Activated CD4-positive, alpha-beta T cell treated with anti-CD3 and anti-CD28 coated beads for 36 hours (primary cell): Measurements from ENCODE around the gene GZF1. TPM values are rescaled to one million over a fixed set of nuclear protein-coding genes. Genes with fewer than 3 reads are reported as not detected.

ENCODE experiments used
- ATAC-seq: fragments of 200-7000 bp; cut with Tn5 transposase; one replicate; pipeline ENCODE4 v1.10.0; 2021; ENCODE audit warnings: mild to moderate bottlenecking, moderate library complexity
- CTCF ChIA-PET: fragments of 350-600 bp; sonication (Branson Sonifier 250); formaldehyde crosslinking; loops from one replicate; lab custom pipeline; 2021; ENCODE audit warnings: antibody characterized with exemption; lab: Charles Lee
- POLR2A ChIA-PET: fragments of 350-600 bp; sonication (Branson Sonifier 250); formaldehyde crosslinking; loops from one replicate; lab custom pipeline; 2021; ENCODE audit warnings: antibody characterized with exemption, inconsistent platforms; lab: Charles Lee
- DNase-seq: peaks from one replicate; pipeline ENCODE4 v3.0.0-alpha.2; 2020
- H3K27ac Mint-ChIP-seq: one replicate; pipeline ENCODE4 v1.8.0; 2021; ENCODE audit warnings: mixed read lengths
- H3K27me3 Mint-ChIP-seq: one replicate; pipeline ENCODE4 v1.8.0; 2021; ENCODE audit warnings: mixed read lengths
- H3K36me3 Mint-ChIP-seq: one replicate; pipeline ENCODE4 v1.8.0; 2021; ENCODE audit warnings: low read depth, mixed read lengths
- H3K4me1 Mint-ChIP-seq: one replicate; pipeline ENCODE4 v1.8.0; 2021; ENCODE audit warnings: mixed read lengths
- H3K4me3 Mint-ChIP-seq: one replicate; pipeline ENCODE4 v1.8.0; 2021; ENCODE audit warnings: mild to moderate bottlenecking, moderate library complexity, mixed read lengths
- H3K9me3 Mint-ChIP-seq: one replicate; pipeline ENCODE4 v1.8.0; 2021; ENCODE audit warnings: low read depth, mixed read lengths
- intact Hi-C, 2 experiments: fragments of 100-400 bp; cut with DNase I in 1 of 2; cut with micrococcal nuclease in 1 of 2; formaldehyde crosslinking; loops; one replicate each; pipeline versions ENCODE4 v1.14.2 to v1.15.1; 2022 to 2024; cut with DNase I, micrococcal nuclease
- total RNA-seq, 2 experiments: library from RNA; stranded (reverse); gene quantifications; one replicate each; pipeline ENCODE4 v1.2.3, GENCODE V29; 2021

GZF1 gene
- total RNA-seq, 2 experiments from 2014 or later = 6.9 to 8.9 TPM

DNA sequence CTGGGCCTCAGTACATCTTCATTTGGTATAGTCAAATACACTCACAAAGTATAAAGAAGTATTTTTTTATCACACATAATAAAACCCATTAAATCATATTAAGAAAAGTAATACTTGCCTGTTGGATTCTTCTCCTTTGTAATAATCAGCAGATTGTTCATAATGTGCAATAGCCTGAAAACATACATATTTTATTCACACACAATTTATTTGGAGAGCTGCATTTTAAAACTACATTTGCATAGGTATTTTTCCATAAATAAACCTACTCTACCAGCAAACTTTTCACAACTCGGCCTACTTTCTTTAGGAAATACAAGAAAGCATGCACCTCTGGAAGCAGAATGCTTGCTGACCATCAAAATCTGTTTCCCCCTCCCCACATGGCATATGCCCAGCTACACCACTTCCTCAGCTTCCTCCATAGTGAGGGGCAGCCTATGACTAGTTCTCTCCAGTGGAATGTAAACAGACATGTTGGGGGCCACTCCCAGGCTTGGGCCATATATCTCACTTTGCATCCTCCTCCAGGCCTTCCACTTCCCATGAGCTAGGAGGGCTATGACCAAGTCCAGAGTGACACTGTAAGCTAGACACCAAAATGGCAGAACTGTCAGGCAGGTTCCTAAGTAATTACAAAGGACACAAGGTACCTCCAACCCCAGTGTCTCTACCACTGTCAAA is 28.3 kb downstream of the GZF1 start:
- no peak for ATAC-seq
- Mint-ChIP-seq H3K4me1 (no peaks in the 10 kb centered on the region), H3K9me3 (no peaks in the 10 kb centered on the region), H3K27ac (no peak overlapping the region), H3K4me3 (no peak overlapping the region), H3K36me3 (peaks cover 39% of the 10 kb centered on the region), H3K27me3 (no peaks in the 10 kb centered on the region)
- CTCF ChIA-PET = interaction anchor here (0.6 to 1.6 kb wide), 3 partner anchors 12 to 1559 kb away, joined by 3 read pairs; partner anchors contain the start of gene CST7
- DNase-seq = no peak
- intact Hi-C loops = no loop called here
- POLR2A ChIA-PET = no interaction called here

DNA sequence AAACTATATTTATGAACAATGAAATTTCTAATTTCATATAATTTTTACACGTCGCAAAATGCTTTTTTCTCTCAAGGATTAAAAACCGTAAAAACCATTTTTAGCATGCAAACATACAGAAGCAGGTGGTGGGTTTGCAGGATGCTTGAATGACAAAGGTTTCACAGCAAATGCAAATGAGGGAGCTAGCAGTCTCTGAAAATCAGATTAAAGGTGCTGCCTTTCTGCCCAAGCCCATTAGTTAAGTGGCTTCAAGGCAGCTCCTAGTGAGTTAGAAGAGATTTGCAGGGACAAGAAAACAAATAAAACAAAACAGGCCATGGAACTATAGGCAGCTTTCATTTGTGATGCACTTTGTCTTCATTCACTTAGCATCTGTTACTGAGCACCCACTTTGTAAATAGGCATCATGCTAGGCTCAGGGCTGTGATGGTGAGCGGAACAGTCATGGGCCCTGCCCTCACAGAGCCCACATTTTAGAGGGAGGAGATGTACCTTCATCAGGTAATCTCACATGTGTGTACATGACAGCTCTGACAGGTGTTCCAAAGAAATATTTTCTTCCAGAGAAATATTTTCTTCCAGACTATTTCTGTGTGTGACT is 29.8 kb downstream of the GZF1 start:
- ChIA-PET POLR2A (no interaction called here), CTCF (interaction anchor here (0.9 to 1.6 kb wide), 3 partner anchors 10 to 21 kb away, joined by 3 read pairs; no protein-coding TSS in a partner anchor)
- DNase-seq (no peak), ATAC-seq (no peak)
- Mint-ChIP-seq H3K27ac (no peak overlapping the region), H3K4me1 (no peaks in the 10 kb centered on the region), H3K9me3 (no peaks in the 10 kb centered on the region), H3K4me3 (no peak overlapping the region), H3K27me3 (no peaks in the 10 kb centered on the region), H3K36me3 (peaks cover 31% of the 10 kb centered on the region)
- intact Hi-C loops = no loop called here

DNA sequence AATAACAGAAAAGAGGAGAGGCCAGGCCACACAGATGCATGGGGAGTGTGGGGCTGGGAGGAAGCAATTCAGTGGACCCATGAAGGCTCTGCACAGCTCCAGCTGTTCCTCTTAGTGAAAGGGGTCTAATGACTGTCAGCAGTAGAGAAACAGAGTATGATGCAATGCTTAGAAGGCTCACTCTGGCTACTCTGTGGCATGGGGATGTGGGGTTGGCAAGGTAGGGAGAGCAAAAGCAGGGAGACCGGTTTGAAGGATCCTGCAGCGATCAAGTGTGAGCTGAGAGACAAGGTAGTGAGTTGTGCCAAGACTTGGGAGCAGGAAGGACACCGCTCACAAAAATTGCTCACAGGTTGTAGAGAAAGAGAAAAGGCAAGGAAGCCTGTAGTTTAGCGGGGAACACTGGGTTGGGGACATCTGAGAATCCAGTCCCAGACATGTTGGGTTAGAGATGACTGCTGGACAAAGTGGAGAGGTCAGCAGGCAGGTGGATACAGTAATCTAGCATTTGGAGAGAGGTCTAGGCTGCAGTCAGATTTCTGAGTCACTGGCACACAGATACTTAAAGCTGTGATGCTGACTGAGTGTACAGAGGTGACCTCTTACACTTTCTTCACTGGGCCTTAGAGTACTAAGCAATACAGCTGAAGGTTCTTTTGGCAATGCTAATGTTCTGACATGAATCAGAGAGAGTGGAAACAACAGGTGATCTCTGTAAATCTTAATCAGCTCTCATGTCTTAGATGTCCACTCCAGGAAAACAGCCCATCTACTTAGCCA is 32.2 kb downstream of the GZF1 start:
- DNase-seq (no peak), ATAC-seq (no peak)
- Mint-ChIP-seq H3K36me3 (peaks cover 24% of the 10 kb centered on the region), H3K27me3 (no peaks in the 10 kb centered on the region), H3K27ac (peak overlapping the region; percentile 6), H3K4me1 (peaks cover 14% of the 10 kb centered on the region), H3K9me3 (no peaks in the 10 kb centered on the region), H3K4me3 (no peak overlapping the region)
- ChIA-PET CTCF (no interaction called here), POLR2A (no interaction called here)
- intact Hi-C loops = no loop called here

DNA sequence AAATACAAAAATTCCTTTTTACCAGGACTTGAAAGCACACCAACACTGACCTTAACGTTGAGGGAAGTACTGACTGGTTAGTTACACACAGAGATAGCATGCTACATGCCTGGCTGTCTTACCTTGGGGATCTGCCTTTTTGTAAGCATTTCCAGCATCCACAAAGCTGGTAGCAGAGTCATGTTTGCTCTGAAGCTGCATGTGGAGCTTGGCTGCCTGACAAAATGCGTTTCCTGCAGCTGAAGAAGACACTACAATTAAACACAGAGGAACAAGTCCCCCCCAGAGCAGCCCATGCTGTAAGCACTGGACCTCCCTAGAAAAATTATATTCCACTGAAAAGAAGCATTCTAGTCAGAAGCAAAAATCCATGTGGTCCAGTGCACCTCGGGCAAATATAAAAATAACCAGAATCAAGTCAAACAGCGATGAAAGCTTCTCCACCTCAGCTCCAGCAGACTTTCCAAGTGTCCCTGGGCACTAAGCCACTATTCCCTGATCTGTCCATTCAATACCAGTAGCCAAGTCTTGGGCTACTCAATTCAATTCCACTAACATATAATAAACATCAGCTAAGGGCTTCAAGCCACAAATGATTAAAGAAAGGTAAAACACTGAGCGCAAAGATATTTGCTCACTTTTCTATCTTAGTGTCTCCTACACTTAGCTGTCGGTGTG is 35.1 kb downstream of the GZF1 start:
- CTCF ChIA-PET = no interaction called here
- Mint-ChIP-seq H3K27me3 (no peaks in the 10 kb centered on the region), H3K4me3 (no peak overlapping the region), H3K27ac (no peak overlapping the region), H3K36me3 (peaks cover 30% of the 10 kb centered on the region), H3K9me3 (no peaks in the 10 kb centered on the region), H3K4me1 (peaks cover 33% of the 10 kb centered on the region)
- intact Hi-C loops = no loop called here
- DNase-seq = no peak
- ATAC-seq = no peak
- POLR2A ChIA-PET = no interaction called here

DNA sequence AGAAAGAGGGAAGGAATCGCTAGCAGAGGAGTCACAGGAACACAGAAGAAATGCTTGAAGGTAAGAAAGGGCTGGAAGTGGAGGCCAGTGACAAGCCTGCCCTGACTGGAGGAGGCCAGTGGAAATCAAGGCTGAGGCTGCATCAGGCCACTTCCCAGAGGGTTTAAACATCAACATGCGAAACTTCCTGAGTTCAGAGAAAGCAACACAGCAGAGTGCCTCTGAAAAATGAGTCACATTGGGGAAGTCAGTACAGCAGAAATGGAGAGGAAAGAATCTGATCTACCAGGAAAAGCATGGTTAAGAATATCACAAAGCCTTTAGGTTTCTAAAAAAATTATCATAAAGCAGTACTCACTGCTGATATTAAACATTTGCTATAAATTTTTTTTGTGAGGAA is 36.0 kb downstream of the GZF1 start:
- CTCF ChIA-PET = no interaction called here
- H3K4me3 Mint-ChIP-seq = no peak overlapping the region
- peak overlapping the region; percentile 55 for H3K27ac Mint-ChIP-seq
- DNase-seq (no peak), ATAC-seq (peak; percentile 35)
- H3K27me3 Mint-ChIP-seq = no peaks in the 10 kb centered on the region
- peaks cover 33% of the 10 kb centered on the region for H3K4me1 Mint-ChIP-seq
- POLR2A ChIA-PET = no interaction called here
- peaks cover 28% of the 10 kb centered on the region for H3K36me3 Mint-ChIP-seq
- intact Hi-C loops = no loop called here
- no peaks in the 10 kb centered on the region for H3K9me3 Mint-ChIP-seq

DNA sequence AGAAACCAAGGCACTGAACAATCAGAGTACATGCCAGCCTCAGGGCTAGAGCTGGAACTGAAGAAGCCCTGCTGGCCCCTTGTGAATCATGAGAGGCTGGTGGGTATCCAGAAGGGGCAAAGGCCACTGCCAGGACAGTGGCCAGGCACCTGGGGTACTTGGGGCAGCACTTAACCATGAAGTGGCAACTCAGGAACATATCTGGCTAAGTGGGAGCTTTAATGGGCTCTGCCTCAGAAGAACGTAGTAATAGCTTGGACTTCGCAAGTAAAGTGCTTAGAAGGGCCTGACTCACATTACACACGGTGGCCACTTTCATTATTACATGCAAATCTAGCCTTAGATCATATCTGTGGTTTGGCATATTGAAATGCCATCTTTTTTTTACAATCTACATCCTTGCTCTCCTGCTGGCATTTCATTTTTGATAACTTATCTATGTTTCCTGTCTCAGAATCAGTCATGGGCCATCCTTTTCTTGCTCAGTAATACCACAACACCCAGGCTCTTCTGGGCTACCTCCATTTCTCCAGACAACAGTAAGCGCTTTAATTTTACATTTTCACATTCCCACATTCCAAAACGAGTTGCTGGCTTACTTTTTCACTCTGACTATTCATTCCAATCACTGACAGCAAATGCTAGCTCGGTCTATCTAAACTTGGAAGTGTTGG is 37.7 kb downstream of the GZF1 start:
- Mint-ChIP-seq H3K4me3 (no peak overlapping the region), H3K9me3 (no peaks in the 10 kb centered on the region), H3K27ac (no peak overlapping the region), H3K36me3 (peaks cover 15% of the 10 kb centered on the region), H3K4me1 (peaks cover 36% of the 10 kb centered on the region), H3K27me3 (no peaks in the 10 kb centered on the region)
- peak; percentile 93 for ATAC-seq
- peak; percentile 38 for DNase-seq
- ChIA-PET CTCF (interaction anchor here (0.5 to 2.2 kb wide), 9 partner anchors 10 to 1831 kb away, joined by 3 to 9 read pairs (median 4); partner anchors contain the start of gene NAPB), POLR2A (interaction anchor here (0.6 to 1.0 kb wide), 2 partner anchors 22 to 50 kb away, joined by 4 read pairs; partner anchors contain the start of genes NAPB and NXT1)
- intact Hi-C loops = loop anchor here (1.0 kb wide), 3 partner anchors 20 to 33 kb away; no protein-coding TSS in a partner anchor

DNA sequence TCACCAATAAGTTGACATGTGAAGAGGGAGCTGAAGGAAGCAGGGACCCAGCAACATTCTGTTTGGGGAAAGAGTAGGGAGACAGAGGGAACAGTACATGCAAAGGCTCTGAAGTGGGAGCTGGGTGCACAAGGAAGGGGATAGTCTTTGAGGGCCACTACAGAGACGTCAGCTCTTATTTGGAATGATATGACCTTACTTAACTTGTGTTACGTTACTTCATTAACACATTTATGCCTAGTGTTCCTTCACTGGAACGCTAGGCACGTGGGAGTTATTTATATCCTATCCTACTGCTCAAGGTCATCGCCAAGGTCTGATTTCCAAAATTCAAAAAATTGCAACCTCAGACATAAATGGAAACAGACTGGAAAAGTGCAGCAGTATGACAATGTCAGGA is 39.1 kb downstream of the GZF1 start:
- Mint-ChIP-seq H3K27me3 (no peaks in the 10 kb centered on the region), H3K36me3 (peaks cover 13% of the 10 kb centered on the region), H3K4me1 (peaks cover 38% of the 10 kb centered on the region), H3K27ac (no peak overlapping the region), H3K4me3 (no peak overlapping the region), H3K9me3 (no peaks in the 10 kb centered on the region)
- DNase-seq (no peak), ATAC-seq (no peak)
- ChIA-PET CTCF (interaction anchor here (1.4 to 2.2 kb wide), 3 partner anchors 19 to 52 kb away, joined by 4 to 9 read pairs (median 4); partner anchors contain the start of gene NAPB), POLR2A (no interaction called here)
- intact Hi-C loops = no loop called here

DNA sequence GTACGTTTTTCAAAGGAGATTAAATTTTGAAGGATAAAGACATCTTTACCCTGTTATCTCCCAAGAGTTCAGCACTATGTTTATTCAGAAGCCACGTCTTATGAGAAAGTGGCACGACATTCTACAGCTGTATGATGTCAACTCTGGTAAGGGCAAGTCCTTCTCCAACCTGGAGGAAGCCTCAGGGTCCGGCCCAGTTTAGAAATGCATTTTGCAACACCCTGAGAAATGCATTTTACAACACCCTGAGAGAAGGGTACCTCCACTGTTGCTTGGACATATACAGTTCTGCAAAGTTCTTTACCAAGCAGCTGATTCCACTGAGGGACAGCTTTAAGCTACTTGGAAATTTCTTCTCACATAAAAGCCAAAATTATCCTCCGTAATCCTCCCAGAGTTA is 41.8 kb downstream of the GZF1 start:
- H3K4me3 Mint-ChIP-seq = no peak overlapping the region
- no peaks in the 10 kb centered on the region for H3K9me3 Mint-ChIP-seq
- H3K27me3 Mint-ChIP-seq = no peaks in the 10 kb centered on the region
- DNase-seq = no peak
- intact Hi-C loops = no loop called here
- POLR2A ChIA-PET = no interaction called here
- no peak overlapping the region for H3K27ac Mint-ChIP-seq
- peaks cover 47% of the 10 kb centered on the region for H3K4me1 Mint-ChIP-seq
- CTCF ChIA-PET = interaction anchor here (0.6 kb wide), 2 partner anchors 222 to 626 kb away, joined by 3 to 5 read pairs; no protein-coding TSS in a partner anchor
- no peak for ATAC-seq
- peaks cover 13% of the 10 kb centered on the region for H3K36me3 Mint-ChIP-seq

DNA sequence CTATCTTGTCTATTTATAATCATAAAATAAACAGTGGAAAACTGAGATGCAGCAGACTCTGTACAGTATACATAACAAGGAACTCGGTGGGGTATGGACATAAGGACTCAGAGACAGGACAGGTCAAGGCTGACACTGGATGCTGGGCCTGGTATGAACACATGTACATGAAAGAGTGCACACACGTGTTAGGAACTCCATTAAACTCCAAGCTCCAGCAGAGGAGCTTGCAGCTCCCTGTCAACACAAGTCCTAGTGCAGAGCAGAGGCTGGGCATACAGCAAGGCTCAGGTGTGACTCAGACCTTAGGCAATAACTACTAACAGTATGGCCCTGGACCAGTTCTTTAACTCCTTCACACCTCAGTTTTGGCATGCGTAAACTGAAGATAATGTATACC is 42.2 kb downstream of the GZF1 start:
- no peak overlapping the region for H3K27ac Mint-ChIP-seq
- DNase-seq (no peak), ATAC-seq (no peak)
- H3K4me1 Mint-ChIP-seq = peaks cover 44% of the 10 kb centered on the region
- no peak overlapping the region for H3K4me3 Mint-ChIP-seq
- CTCF ChIA-PET = interaction anchor here (0.6 kb wide), 2 partner anchors 221 to 626 kb away, joined by 3 to 5 read pairs; no protein-coding TSS in a partner anchor
- intact Hi-C loops = no loop called here
- H3K36me3 Mint-ChIP-seq = peaks cover 13% of the 10 kb centered on the region
- POLR2A ChIA-PET = no interaction called here
- H3K27me3 Mint-ChIP-seq = no peaks in the 10 kb centered on the region
- no peaks in the 10 kb centered on the region for H3K9me3 Mint-ChIP-seq

DNA sequence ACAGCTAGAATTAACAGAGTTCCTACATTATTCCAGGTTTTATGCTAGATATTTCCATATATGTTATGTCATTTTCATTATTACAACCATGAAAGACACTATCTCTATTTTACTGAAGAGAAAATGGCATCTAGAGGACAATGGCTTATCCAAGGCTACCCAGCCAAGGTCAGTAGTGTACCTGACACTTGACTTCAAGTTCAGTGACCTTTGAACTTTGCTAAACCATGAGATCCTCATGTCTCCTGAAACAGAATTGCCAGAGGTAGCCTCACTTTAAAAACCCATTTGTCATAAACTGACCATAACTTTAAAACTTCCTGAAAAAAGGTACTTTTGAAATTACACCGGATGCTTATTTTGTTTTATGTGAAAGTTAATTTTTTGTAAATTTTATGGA is 44.9 kb downstream of the GZF1 start:
- ChIA-PET CTCF (no interaction called here), POLR2A (no interaction called here)
- H3K36me3 Mint-ChIP-seq = peaks cover 2% of the 10 kb centered on the region
- DNase-seq (no peak), ATAC-seq (no peak)
- no peaks in the 10 kb centered on the region for H3K9me3 Mint-ChIP-seq
- no peaks in the 10 kb centered on the region for H3K27me3 Mint-ChIP-seq
- no peak overlapping the region for H3K27ac Mint-ChIP-seq
- peaks cover 27% of the 10 kb centered on the region for H3K4me1 Mint-ChIP-seq
- H3K4me3 Mint-ChIP-seq = no peak overlapping the region
- intact Hi-C loops = no loop called here
